MM.1S (cell line): ENCODE measurements around the gene PARP4.
A peak's percentile ranks its signal among the peaks of the same experiment; 100 is the strongest.

Source experiments
- DNase-seq: peaks from one replicate; pipeline ENCODE4 v3.0.0-alpha.2; 2015
- H2AFZ ChIP-seq: fragments of 300-600 bp; sonication (generic); 2 replicates; pipeline ENCODE4 v1.6.0; 2016; ENCODE audit warnings: antibody characterized with exemption, low read length
- H3F3A ChIP-seq: fragments of 300-600 bp; sonication (generic); 2 replicates; pipeline ENCODE4 v1.6.1; 2016; ENCODE audit warnings: mild to moderate bottlenecking, antibody characterized with exemption, low read length, moderate library complexity, mixed read lengths; ENCODE audit not compliant: insufficient read depth
- H3K27ac ChIP-seq: fragments of 300-600 bp; sonication (generic); 2 replicates; pipeline ENCODE4 v1.5.1; 2016; ENCODE audit warnings: mild to moderate bottlenecking, low read length
- H3K27me3 ChIP-seq: fragments of 300-600 bp; sonication (generic); replicated peaks from 2 replicates; pipeline ENCODE4 v1.6.0; 2016; ENCODE audit warnings: low read length; ENCODE audit not compliant: insufficient read depth
- H3K36me3 ChIP-seq: fragments of 300-600 bp; sonication (generic); replicated peaks from 2 replicates; pipeline ENCODE4 v1.6.1; 2016; ENCODE audit warnings: mild to moderate bottlenecking, low read length, mixed read lengths; ENCODE audit not compliant: insufficient read depth
- H3K4me1 ChIP-seq: fragments of 300-600 bp; sonication (generic); 2 replicates; pipeline ENCODE4 v1.6.1; 2016; ENCODE audit warnings: low read length, mixed read lengths
- H3K4me2 ChIP-seq: fragments of 300-600 bp; sonication (generic); 2 replicates; pipeline ENCODE4 v1.6.0; 2016; ENCODE audit warnings: low read depth, low read length
- H3K4me3 ChIP-seq: fragments of 300-600 bp; sonication (generic); 2 replicates; pipeline ENCODE4 v1.5.1; 2016; ENCODE audit warnings: low read length, mixed read lengths
- H3K79me2 ChIP-seq: fragments of 300-600 bp; sonication (generic); 2 replicates; pipeline ENCODE4 v1.6.1; 2016; ENCODE audit warnings: mixed run types, low read length, mixed read lengths
- H3K9ac ChIP-seq: fragments of 300-600 bp; sonication (generic); 2 replicates; pipeline ENCODE4 v1.6.1; 2016; ENCODE audit warnings: low read length, mixed read lengths
- H3K9me2 ChIP-seq: fragments of 300-600 bp; sonication (generic); replicated peaks from 2 replicates; pipeline ENCODE4 v1.6.1; 2016; ENCODE audit warnings: mild to moderate bottlenecking, low read length, mixed read lengths; ENCODE audit not compliant: insufficient read depth
- H3K9me3 ChIP-seq: fragments of 300-600 bp; sonication (generic); replicated peaks from 2 replicates; pipeline ENCODE4 v1.6.1; 2016; ENCODE audit warnings: mild to moderate bottlenecking, low read length, mixed read lengths; ENCODE audit not compliant: insufficient read depth
- H4K20me1 ChIP-seq: fragments of 300-600 bp; sonication (generic); 2 replicates; pipeline ENCODE4 v1.6.1; 2016; ENCODE audit warnings: mild to moderate bottlenecking, low read length, moderate library complexity, mixed read lengths; ENCODE audit not compliant: insufficient read depth
- CTCF ChIP-seq: fragments of 300-600 bp; sonication (generic); IDR thresholded peaks from 2 replicates; pipeline ENCODE4 v1.5.1; 2016; ENCODE audit warnings: antibody characterized with exemption, low read length, mixed read lengths
- EZH2 ChIP-seq: fragments of 300-600 bp; sonication (generic); optimal IDR thresholded peaks from 2 replicates; pipeline ENCODE3; 2017; ENCODE audit warnings: low read depth, mild to moderate bottlenecking, antibody characterized with exemption, low read length, mixed read lengths
- EZH2phosphoT487 ChIP-seq: fragments of 300-600 bp; sonication (generic); IDR thresholded peaks from 2 replicates; pipeline ENCODE4 v1.6.1; 2018; ENCODE audit warnings: antibody characterized with exemption, low read length

The PARP4 gene

GRCh38 chr13:24459726-24460125, 52.9 kb downstream of the PARP4 start:
- H2AFZ ChIP-seq, result no peak overlapping the region
- no peaks in the 10 kb centered on the region for H3K27me3 ChIP-seq
- no peak overlapping the region for H3K27ac ChIP-seq
- H3K79me2 ChIP-seq, result no peaks in the 10 kb centered on the region
- H4K20me1 ChIP-seq, result no peaks in the 10 kb centered on the region
- no peaks in the 10 kb centered on the region for H3K4me1 ChIP-seq
- no peaks in the 10 kb centered on the region for H3K36me3 ChIP-seq
- H3K9me2 ChIP-seq, result no peaks in the 10 kb centered on the region
- no peak overlapping the region for H3K4me2 ChIP-seq
- no peaks in the 10 kb centered on the region; the same call in 1 of the 2 replicates for H3F3A ChIP-seq
- no peak for DNase-seq
- no peaks in the 10 kb centered on the region for H3K9me3 ChIP-seq
- no peak overlapping the region for H3K9ac ChIP-seq
- H3K4me3 ChIP-seq, result no peak overlapping the region
- TF ChIP-seq EZH2 (no peak), EZH2phosphoT487 (no peak), CTCF (no peak)

GRCh38 chr13:24459234-24459633, 53.3 kb downstream of the PARP4 start:
- TF ChIP-seq CTCF, result no peak
- no peak for TF ChIP-seq EZH2phosphoT487
- no peak for TF ChIP-seq EZH2
- Histone ChIP-seq H3K9me3 (no peaks in the 10 kb centered on the region), H3K4me2 (no peak overlapping the region), H4K20me1 (no peaks in the 10 kb centered on the region), H3F3A (no peaks in the 10 kb centered on the region; the same call in 1 of the 2 replicates), H2AFZ (no peak overlapping the region), H3K4me1 (no peaks in the 10 kb centered on the region), H3K27ac (no peak overlapping the region), H3K79me2 (no peaks in the 10 kb centered on the region), H3K27me3 (no peaks in the 10 kb centered on the region), H3K9ac (no peak overlapping the region), H3K9me2 (no peaks in the 10 kb centered on the region), H3K4me3 (no peak overlapping the region), H3K36me3 (no peaks in the 10 kb centered on the region)
- DNase-seq, result peak; percentile 62

GRCh38 chr13:24458736-24459135, 53.8 kb downstream of the PARP4 start:
- no peak overlapping the region for H3K4me2 ChIP-seq
- H3K4me3 ChIP-seq, result no peak overlapping the region

More at GRCh38 chr13:24458736-24459135, 53.8 kb downstream of the PARP4 start:
- H3K36me3 ChIP-seq, result no peaks in the 10 kb centered on the region
- H3K27me3 ChIP-seq, result no peaks in the 10 kb centered on the region
- H4K20me1 ChIP-seq, result no peaks in the 10 kb centered on the region
- H3K9ac ChIP-seq, result no peak overlapping the region
- no peaks in the 10 kb centered on the region for H3K9me3 ChIP-seq
- no peaks in the 10 kb centered on the region; the same call in 1 of the 2 replicates for H3F3A ChIP-seq
- no peak overlapping the region for H3K27ac ChIP-seq
- H3K4me1 ChIP-seq, result no peaks in the 10 kb centered on the region
- TF ChIP-seq EZH2phosphoT487 (no peak), EZH2 (no peak), CTCF (no peak)
- no peaks in the 10 kb centered on the region for H3K79me2 ChIP-seq
- H3K9me2 ChIP-seq, result no peaks in the 10 kb centered on the region
- H2AFZ ChIP-seq, result no peak overlapping the region
- no peak for DNase-seq
